Measurements from ENCODE around the gene LMO3.

LMO3 gene

GRCh38 chr12:16523284-16523950 lies 82.5 kb downstream of the LMO3 start:
- WGBS, 2 experiments = 94 to 97% methylated on average over 3 to 4 of the region's 5 CpGs
- H3K4me1 ChIP-seq (ENCODE audit: control insufficient read depth, insufficient read depth, low read length) = no peaks in the 10 kb centered on the region

DNA sequence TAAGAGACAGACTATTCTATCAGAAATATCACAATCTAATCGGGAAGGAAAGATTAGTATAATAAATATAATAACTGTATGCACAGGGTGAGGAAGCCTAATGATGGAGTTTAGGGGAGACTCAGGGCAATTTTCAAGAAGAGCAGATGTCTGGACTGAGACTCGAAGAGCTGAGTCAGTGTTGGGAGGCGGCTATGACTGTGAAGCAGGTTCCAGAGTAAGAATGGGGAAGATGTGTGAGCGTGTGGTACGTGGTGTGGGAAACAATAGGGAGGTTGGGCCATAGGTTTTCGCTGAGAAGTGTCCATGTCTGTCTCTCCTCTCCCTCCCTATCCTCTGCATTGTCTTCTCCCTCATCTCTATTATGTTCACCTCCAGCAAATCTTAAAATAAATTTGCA lies 85.6 kb downstream of the LMO3 start:
- WGBS, 2 experiments = 92 to 93% methylated on average over 5 to 6 of the region's 6 CpGs

More at GRCh38 chr12:16523284-16523950, 82.5 kb downstream of the LMO3 start:
- no peak overlapping the region for H3K27ac ChIP-seq (ENCODE audit: insufficient read depth, low read depth, low read length, poor library complexity, severe bottlenecking)
- H3K4me3 ChIP-seq (ENCODE audit: insufficient read depth, low read depth, low read length) = no peak overlapping the region
- H3K27me3 ChIP-seq (ENCODE audit: control insufficient read depth, insufficient read depth, low read length, poor library complexity, severe bottlenecking) = no peaks in the 10 kb centered on the region
- no peaks in the 10 kb centered on the region for H3K9me3 ChIP-seq (ENCODE audit: control insufficient read depth, low read length)
- no peaks in the 10 kb centered on the region for H3K36me3 ChIP-seq (ENCODE audit: control insufficient read depth, insufficient read depth, low read length)

GRCh38 chr12:16515666-16516065 lies 90.3 kb downstream of the LMO3 start:
- 83 to 97% methylated on average over 1 to 3 of the region's 3 CpGs for WGBS, 2 experiments

More for the DNA sequence above, 85.6 kb downstream of the LMO3 start:
- Histone ChIP-seq H3K9me3 (ENCODE audit: control insufficient read depth, low read length) (no peaks in the 10 kb centered on the region), H3K4me3 (ENCODE audit: insufficient read depth, low read depth, low read length) (no peak overlapping the region), H3K27me3 (ENCODE audit: control insufficient read depth, insufficient read depth, low read length, poor library complexity, severe bottlenecking) (no peaks in the 10 kb centered on the region), H3K4me1 (ENCODE audit: control insufficient read depth, insufficient read depth, low read length) (no peaks in the 10 kb centered on the region), H3K36me3 (ENCODE audit: control insufficient read depth, insufficient read depth, low read length) (no peaks in the 10 kb centered on the region), H3K27ac (ENCODE audit: insufficient read depth, low read depth, low read length, poor library complexity, severe bottlenecking) (no peak overlapping the region)

GRCh38 chr12:16513231-16513630 lies 92.7 kb downstream of the LMO3 start:
- H3K27ac ChIP-seq (ENCODE audit: insufficient read depth, low read depth, low read length, poor library complexity, severe bottlenecking) = no peak overlapping the region
- no peaks in the 10 kb centered on the region for H3K4me1 ChIP-seq (ENCODE audit: control insufficient read depth, insufficient read depth, low read length)
- no peak overlapping the region for H3K4me3 ChIP-seq (ENCODE audit: insufficient read depth, low read depth, low read length)
- H3K27me3 ChIP-seq (ENCODE audit: control insufficient read depth, insufficient read depth, low read length, poor library complexity, severe bottlenecking) = no peaks in the 10 kb centered on the region
- no peaks in the 10 kb centered on the region for H3K9me3 ChIP-seq (ENCODE audit: control insufficient read depth, low read length)
- no peaks in the 10 kb centered on the region for H3K36me3 ChIP-seq (ENCODE audit: control insufficient read depth, insufficient read depth, low read length)
- WGBS, 2 experiments = 96 to 97% methylated on average over 15 of the region's 15 CpGs

More at GRCh38 chr12:16515666-16516065, 90.3 kb downstream of the LMO3 start:
- Histone ChIP-seq H3K27ac (ENCODE audit: insufficient read depth, low read depth, low read length, poor library complexity, severe bottlenecking) (no peak overlapping the region), H3K4me1 (ENCODE audit: control insufficient read depth, insufficient read depth, low read length) (no peaks in the 10 kb centered on the region), H3K9me3 (ENCODE audit: control insufficient read depth, low read length) (no peaks in the 10 kb centered on the region), H3K27me3 (ENCODE audit: control insufficient read depth, insufficient read depth, low read length, poor library complexity, severe bottlenecking) (no peaks in the 10 kb centered on the region), H3K36me3 (ENCODE audit: control insufficient read depth, insufficient read depth, low read length) (no peaks in the 10 kb centered on the region), H3K4me3 (ENCODE audit: insufficient read depth, low read depth, low read length) (no peak overlapping the region)

DNA sequence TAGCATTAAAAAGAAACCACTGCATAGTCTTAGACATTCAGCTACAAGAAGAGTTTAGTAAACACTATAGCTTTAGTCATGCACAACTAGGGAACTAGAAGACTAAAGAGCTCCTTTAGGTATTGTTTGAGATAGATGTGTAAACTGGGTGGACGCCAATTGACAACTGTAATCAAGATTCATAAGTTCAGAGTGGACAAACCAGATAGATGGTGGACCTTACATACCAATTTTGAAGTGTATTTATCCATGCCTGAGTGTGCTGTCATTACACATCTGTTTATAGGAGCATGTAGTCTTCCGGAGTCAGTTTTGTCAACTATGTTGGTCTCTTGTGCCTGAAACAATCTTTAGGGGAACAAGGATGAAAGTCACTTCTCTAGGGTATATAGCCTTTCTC lies 96.6 kb downstream of the LMO3 start:
- no peaks in the 10 kb centered on the region for H3K9me3 ChIP-seq (ENCODE audit: control insufficient read depth, low read length)
- no peak overlapping the region for H3K27ac ChIP-seq (ENCODE audit: insufficient read depth, low read depth, low read length, poor library complexity, severe bottlenecking)
- 92 to 93% methylated on average over 2 of the region's 2 CpGs for WGBS, 2 experiments
- no peaks in the 10 kb centered on the region for H3K27me3 ChIP-seq (ENCODE audit: control insufficient read depth, insufficient read depth, low read length, poor library complexity, severe bottlenecking)
- H3K36me3 ChIP-seq (ENCODE audit: control insufficient read depth, insufficient read depth, low read length) = no peaks in the 10 kb centered on the region
- no peaks in the 10 kb centered on the region for H3K4me1 ChIP-seq (ENCODE audit: control insufficient read depth, insufficient read depth, low read length)
- H3K4me3 ChIP-seq (ENCODE audit: insufficient read depth, low read depth, low read length) = no peak overlapping the region

DNA sequence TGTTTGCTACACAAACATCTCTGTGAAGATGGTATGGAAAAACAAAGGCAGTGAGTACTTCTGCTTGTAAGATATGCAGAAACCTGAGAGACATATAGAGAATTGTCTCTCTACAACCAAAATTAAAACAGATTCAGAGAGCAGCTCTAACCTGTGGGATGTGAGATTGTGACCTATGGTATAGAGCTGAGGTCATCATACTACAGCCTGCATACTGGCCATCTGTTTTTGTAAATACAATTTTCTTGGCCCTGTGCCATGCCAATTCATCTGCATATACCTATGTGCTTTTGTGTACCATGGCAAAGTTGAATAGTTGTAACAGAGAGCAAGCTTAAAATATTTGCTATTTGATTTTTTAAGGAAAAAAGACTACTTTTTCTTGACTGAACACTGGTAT lies 99.6 kb downstream of the LMO3 start:
- Histone ChIP-seq H3K4me1 (ENCODE audit: control insufficient read depth, insufficient read depth, low read length) (no peaks in the 10 kb centered on the region), H3K9me3 (ENCODE audit: control insufficient read depth, low read length) (no peaks in the 10 kb centered on the region), H3K4me3 (ENCODE audit: insufficient read depth, low read depth, low read length) (no peak overlapping the region), H3K27ac (ENCODE audit: insufficient read depth, low read depth, low read length, poor library complexity, severe bottlenecking) (no peak overlapping the region), H3K36me3 (ENCODE audit: control insufficient read depth, insufficient read depth, low read length) (no peaks in the 10 kb centered on the region), H3K27me3 (ENCODE audit: control insufficient read depth, insufficient read depth, low read length, poor library complexity, severe bottlenecking) (no peaks in the 10 kb centered on the region)

DNA sequence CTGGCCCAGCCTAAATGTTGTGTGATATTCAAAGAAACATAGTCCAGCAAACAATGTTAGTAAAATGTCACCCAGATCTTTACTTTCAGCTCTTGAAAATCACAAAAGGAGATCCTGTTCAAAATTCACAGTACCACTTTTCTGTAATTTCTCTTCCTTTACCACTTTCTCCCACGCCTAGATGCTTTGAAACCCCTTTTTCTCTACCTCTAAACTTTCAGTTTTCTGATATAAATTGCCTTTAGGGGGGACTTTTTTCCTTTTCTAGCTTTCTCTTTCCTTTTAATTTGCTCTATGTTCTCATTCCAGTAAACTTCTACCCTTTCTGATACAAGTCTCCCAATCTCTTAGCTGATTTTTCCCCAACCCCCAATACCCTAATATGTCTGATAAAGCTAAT lies 101.8 kb downstream of the LMO3 start:
- WGBS, 2 experiments = 83 to 90% methylated on average over 1 of the region's 1 CpG
- Histone ChIP-seq H3K9me3 (ENCODE audit: control insufficient read depth, low read length) (no peaks in the 10 kb centered on the region), H3K36me3 (ENCODE audit: control insufficient read depth, insufficient read depth, low read length) (no peaks in the 10 kb centered on the region), H3K27me3 (ENCODE audit: control insufficient read depth, insufficient read depth, low read length, poor library complexity, severe bottlenecking) (no peaks in the 10 kb centered on the region), H3K27ac (ENCODE audit: insufficient read depth, low read depth, low read length, poor library complexity, severe bottlenecking) (no peak overlapping the region), H3K4me1 (ENCODE audit: control insufficient read depth, insufficient read depth, low read length) (no peaks in the 10 kb centered on the region), H3K4me3 (ENCODE audit: insufficient read depth, low read depth, low read length) (no peak overlapping the region)

GRCh38 chr12:16499611-16500010 lies 106.4 kb downstream of the LMO3 start:
- H3K4me1 ChIP-seq (ENCODE audit: control insufficient read depth, insufficient read depth, low read length) = no peaks in the 10 kb centered on the region
- no peak overlapping the region for H3K27ac ChIP-seq (ENCODE audit: insufficient read depth, low read depth, low read length, poor library complexity, severe bottlenecking)
- H3K27me3 ChIP-seq (ENCODE audit: control insufficient read depth, insufficient read depth, low read length, poor library complexity, severe bottlenecking) = no peaks in the 10 kb centered on the region
- H3K9me3 ChIP-seq (ENCODE audit: control insufficient read depth, low read length) = no peaks in the 10 kb centered on the region
- no peaks in the 10 kb centered on the region for H3K36me3 ChIP-seq (ENCODE audit: control insufficient read depth, insufficient read depth, low read length)
- 95% methylated on average over 7 of the region's 7 CpGs for WGBS, 2 experiments
- no peak overlapping the region for H3K4me3 ChIP-seq (ENCODE audit: insufficient read depth, low read depth, low read length)
